ENCODE results near the gene C1QB. TPM values are rescaled to one million over a fixed set of nuclear protein-coding genes. Genes with fewer than 3 reads are reported as not detected.

C1QB gene
- total RNA-seq, 1 donor from 2014 or later = not detected

- no peak overlapping the region for H3K27ac Mint-ChIP-seq (ENCODE audit: unreplicated experiment)
- no peak for DNase-seq (ENCODE audit: low spot score)
- H3K9me3 Mint-ChIP-seq (ENCODE audit: unreplicated experiment) = no peaks in the 10 kb centered on the region
- TF ChIP-seq CTCF (IDR thresholded peaks at IDR 0.05; ENCODE audit: unreplicated experiment) = no peak
- no peaks in the 10 kb centered on the region for H3K36me3 Mint-ChIP-seq (ENCODE audit: low read depth, unreplicated experiment)
- H3K4me1 Mint-ChIP-seq (ENCODE audit: unreplicated experiment) = no peaks in the 10 kb centered on the region
- H3K4me3 Mint-ChIP-seq (ENCODE audit: unreplicated experiment) = no peak overlapping the region
- H3K27me3 Mint-ChIP-seq (ENCODE audit: unreplicated experiment) = no peaks in the 10 kb centered on the region
Measured at GRCh38 chr1:22629886-22630285, 23.1 kb upstream of the C1QB start.

GRCh38 chr1:22633697-22634463 lies 19.2 kb upstream of the C1QB start:
- DNase-seq (ENCODE audit: low spot score) = no peak
- no peak for TF ChIP-seq CTCF (IDR thresholded peaks at IDR 0.05; ENCODE audit: unreplicated experiment)
- no peaks in the 10 kb centered on the region for H3K9me3 Mint-ChIP-seq (ENCODE audit: unreplicated experiment)
- no peaks in the 10 kb centered on the region for H3K4me1 Mint-ChIP-seq (ENCODE audit: unreplicated experiment)
- no peak overlapping the region for H3K4me3 Mint-ChIP-seq (ENCODE audit: unreplicated experiment)
- H3K27ac Mint-ChIP-seq (ENCODE audit: unreplicated experiment) = no peak overlapping the region
- no peaks in the 10 kb centered on the region for H3K36me3 Mint-ChIP-seq (ENCODE audit: low read depth, unreplicated experiment)
- H3K27me3 Mint-ChIP-seq (ENCODE audit: unreplicated experiment) = peaks cover 2% of the 10 kb centered on the region

- no peak overlapping the region for H3K4me3 Mint-ChIP-seq (ENCODE audit: unreplicated experiment)
Measured at GRCh38 chr1:22635436-22635835, 17.6 kb upstream of the C1QB start.

GRCh38 chr1:22636353-22636752 lies 16.7 kb upstream of the C1QB start, which contains the start of gene C1QA:
TSS of gene C1QA (plus strand) at chr1:22636628. CDS start at chr1:22637617, 989 bp downstream.
- no peaks in the 10 kb centered on the region for H3K36me3 Mint-ChIP-seq (ENCODE audit: low read depth, unreplicated experiment)
- no peak within 1 kb of the TSS for H3K27ac Mint-ChIP-seq (ENCODE audit: unreplicated experiment)
- TF ChIP-seq CTCF (IDR thresholded peaks at IDR 0.05; ENCODE audit: unreplicated experiment) = no peak
- no peaks in the 10 kb centered on the region for H3K4me1 Mint-ChIP-seq (ENCODE audit: unreplicated experiment)
- H3K27me3 Mint-ChIP-seq (ENCODE audit: unreplicated experiment) = peaks cover 8% of the 10 kb centered on the region
- no peak for DNase-seq (ENCODE audit: low spot score)
- no peak within 1 kb of the TSS for H3K4me3 Mint-ChIP-seq (ENCODE audit: unreplicated experiment)
- no peaks in the 10 kb centered on the region for H3K9me3 Mint-ChIP-seq (ENCODE audit: unreplicated experiment)

More at GRCh38 chr1:22635436-22635835, 17.6 kb upstream of the C1QB start:
- no peak for DNase-seq (ENCODE audit: low spot score)
- no peaks in the 10 kb centered on the region for H3K9me3 Mint-ChIP-seq (ENCODE audit: unreplicated experiment)
- H3K27ac Mint-ChIP-seq (ENCODE audit: unreplicated experiment) = no peak overlapping the region
- H3K36me3 Mint-ChIP-seq (ENCODE audit: low read depth, unreplicated experiment) = no peaks in the 10 kb centered on the region
- no peaks in the 10 kb centered on the region for H3K4me1 Mint-ChIP-seq (ENCODE audit: unreplicated experiment)
- TF ChIP-seq CTCF (IDR thresholded peaks at IDR 0.05; ENCODE audit: unreplicated experiment) = no peak
- peaks cover 2% of the 10 kb centered on the region for H3K27me3 Mint-ChIP-seq (ENCODE audit: unreplicated experiment)

GRCh38 chr1:22636927-22637326 lies 16.1 kb upstream of the C1QB start:
- peaks cover 9% of the 10 kb centered on the region for H3K27me3 Mint-ChIP-seq (ENCODE audit: unreplicated experiment)
- no peak overlapping the region for H3K27ac Mint-ChIP-seq (ENCODE audit: unreplicated experiment)
- no peaks in the 10 kb centered on the region for H3K4me1 Mint-ChIP-seq (ENCODE audit: unreplicated experiment)
- H3K36me3 Mint-ChIP-seq (ENCODE audit: low read depth, unreplicated experiment) = no peaks in the 10 kb centered on the region
- H3K4me3 Mint-ChIP-seq (ENCODE audit: unreplicated experiment) = no peak overlapping the region
- DNase-seq (ENCODE audit: low spot score) = no peak
- TF ChIP-seq CTCF (IDR thresholded peaks at IDR 0.05; ENCODE audit: unreplicated experiment) = no peak
- no peaks in the 10 kb centered on the region for H3K9me3 Mint-ChIP-seq (ENCODE audit: unreplicated experiment)
